ENCODE data around the gene DPY19L3.
A peak's percentile ranks its signal among the peaks of the same experiment; 100 is the strongest.
"Not testable (repeated sequence)": the region's sequence is repeated elsewhere in the genome, so short reads cannot be mapped to it uniquely, and the experiment has no call there.

The DPY19L3 gene

GRCh38 chr19:32405431-32406160, at the start of gene DPY19L3:
Gene DPY19L3 (plus strand): TSS chr19:32405770. CDS start chr19:32408254, 2,484 bp downstream.
- DNase-seq: peak; percentile 93

GRCh38 chr19:32357720-32358119, 47.9 kb upstream of the DPY19L3 start:
- DNase-seq: no peak

DNA sequence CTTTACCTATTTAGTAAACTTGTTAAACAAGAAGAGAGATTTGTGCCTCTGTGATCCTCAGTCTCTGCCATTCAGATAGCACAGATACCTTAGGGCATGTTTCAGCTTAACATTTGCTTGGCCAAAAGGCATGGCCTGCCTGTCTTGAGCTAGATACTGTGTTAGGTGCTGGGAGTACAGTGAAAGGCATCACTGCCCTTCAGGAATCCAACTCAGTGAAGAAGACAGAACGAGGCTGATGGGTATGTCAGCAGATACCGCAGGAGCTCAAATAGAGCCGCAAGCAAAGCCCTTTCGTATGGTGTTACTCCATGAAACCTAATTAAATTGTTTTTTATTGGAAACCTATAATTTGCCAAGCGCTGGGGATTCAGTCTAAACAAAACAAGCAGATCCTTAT, 47.2 kb upstream of the DPY19L3 start:
- no peak for DNase-seq

GRCh38 chr19:32359581-32359980, 46.0 kb upstream of the DPY19L3 start:
- no peak for DNase-seq

GRCh38 chr19:32361574-32362317, 43.8 kb upstream of the DPY19L3 start:
- DNase-seq: no peak

DNA sequence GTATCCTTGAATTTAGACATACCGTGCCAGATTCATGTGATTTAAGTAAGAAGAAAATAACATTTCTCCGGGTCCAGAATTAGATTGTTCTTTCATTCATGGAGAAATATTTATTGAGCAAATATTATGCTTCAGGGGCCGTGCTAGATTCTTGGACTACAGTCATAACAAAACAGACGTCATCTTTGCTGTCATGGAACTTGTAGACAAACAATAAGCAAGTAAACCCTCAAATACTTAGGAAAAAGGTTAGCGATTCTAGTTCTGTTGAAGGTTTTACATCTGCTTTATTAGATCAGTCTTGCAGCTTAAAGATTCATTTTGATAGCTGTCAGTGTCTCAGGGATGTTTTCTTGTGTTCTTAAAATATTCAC, 43.3 kb upstream of the DPY19L3 start:
- DNase-seq: no peak

GRCh38 chr19:32363175-32363574, 42.4 kb upstream of the DPY19L3 start:
- DNase-seq: no peak

- no peak for DNase-seq
These were observed 41.9 kb upstream of the DPY19L3 start for GRCh38 chr19:32363632-32364031.

DNA sequence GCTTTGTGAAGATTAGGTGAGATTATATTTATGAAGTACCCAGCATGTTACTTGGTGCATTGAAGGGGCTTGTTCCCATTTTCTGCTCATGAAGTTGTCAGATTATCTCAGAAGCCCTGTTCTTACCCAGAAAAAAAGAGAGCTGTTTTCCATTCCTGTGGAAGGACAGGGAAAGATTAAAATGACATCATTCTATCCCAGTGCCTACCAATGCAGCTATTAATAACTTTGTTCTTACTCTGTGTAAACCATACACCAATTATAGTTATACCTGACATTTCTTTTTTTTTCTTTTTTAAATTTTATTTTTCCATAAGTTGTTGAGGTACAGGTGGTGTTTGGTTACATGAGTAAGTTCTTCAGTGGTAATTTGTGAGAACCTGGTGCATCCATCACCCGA, 41.5 kb upstream of the DPY19L3 start:
- no peak for DNase-seq

- DNase-seq: no peak
These were observed 38.5 kb upstream of the DPY19L3 start for GRCh38 chr19:32367063-32367462.

GRCh38 chr19:32367948-32368536, 37.5 kb upstream of the DPY19L3 start:
- DNase-seq: no peak

GRCh38 chr19:32368787-32369186, 36.8 kb upstream of the DPY19L3 start:
- no peak for DNase-seq

DNA sequence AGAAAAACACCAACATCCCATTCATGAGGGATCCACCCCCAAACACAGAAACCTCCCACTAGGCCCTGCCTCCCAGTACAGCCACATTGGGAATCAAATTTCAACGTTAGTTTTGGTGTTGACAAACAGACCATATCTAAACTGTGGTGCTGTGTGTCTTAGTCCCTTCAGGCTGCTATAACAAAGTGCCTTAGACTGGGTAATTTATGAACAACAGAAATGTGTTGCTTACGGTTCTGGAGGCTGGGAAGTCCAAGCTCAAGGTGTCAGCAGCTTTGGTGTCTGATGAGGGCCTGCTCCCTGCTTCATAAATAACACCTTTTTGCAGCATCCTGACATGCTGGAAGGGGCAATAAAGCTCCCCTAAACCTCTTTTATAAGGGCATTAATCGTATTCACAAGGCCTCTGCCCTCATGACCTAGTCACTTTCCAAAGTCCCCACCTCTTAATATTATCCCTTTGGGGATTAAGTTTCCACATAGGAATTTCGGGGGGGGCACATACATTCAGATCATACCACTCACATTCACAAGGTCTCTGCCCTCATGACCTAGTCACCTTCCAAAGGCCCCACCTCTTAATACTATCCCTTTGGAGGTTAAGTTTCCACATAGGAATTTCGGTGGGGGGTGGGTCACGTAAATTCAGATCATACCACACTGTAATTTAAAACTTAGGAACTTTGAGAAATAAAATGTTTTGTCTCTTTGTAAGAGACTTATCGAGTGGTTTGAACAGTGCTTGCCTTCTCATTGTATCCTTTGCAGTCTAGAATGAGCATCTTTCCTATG, 32.6 kb upstream of the DPY19L3 start:
- no peak for DNase-seq

- no peak for DNase-seq
These were observed 31.8 kb upstream of the DPY19L3 start for GRCh38 chr19:32373585-32374295.

GRCh38 chr19:32374362-32374761, 31.2 kb upstream of the DPY19L3 start:
- DNase-seq: not testable (repeated sequence)

- not testable (repeated sequence) for DNase-seq
These were observed 28.5 kb upstream of the DPY19L3 start for GRCh38 chr19:32377088-32377487.

- no peak for DNase-seq
These were observed 25.3 kb upstream of the DPY19L3 start for GRCh38 chr19:32380269-32380668.

DNA sequence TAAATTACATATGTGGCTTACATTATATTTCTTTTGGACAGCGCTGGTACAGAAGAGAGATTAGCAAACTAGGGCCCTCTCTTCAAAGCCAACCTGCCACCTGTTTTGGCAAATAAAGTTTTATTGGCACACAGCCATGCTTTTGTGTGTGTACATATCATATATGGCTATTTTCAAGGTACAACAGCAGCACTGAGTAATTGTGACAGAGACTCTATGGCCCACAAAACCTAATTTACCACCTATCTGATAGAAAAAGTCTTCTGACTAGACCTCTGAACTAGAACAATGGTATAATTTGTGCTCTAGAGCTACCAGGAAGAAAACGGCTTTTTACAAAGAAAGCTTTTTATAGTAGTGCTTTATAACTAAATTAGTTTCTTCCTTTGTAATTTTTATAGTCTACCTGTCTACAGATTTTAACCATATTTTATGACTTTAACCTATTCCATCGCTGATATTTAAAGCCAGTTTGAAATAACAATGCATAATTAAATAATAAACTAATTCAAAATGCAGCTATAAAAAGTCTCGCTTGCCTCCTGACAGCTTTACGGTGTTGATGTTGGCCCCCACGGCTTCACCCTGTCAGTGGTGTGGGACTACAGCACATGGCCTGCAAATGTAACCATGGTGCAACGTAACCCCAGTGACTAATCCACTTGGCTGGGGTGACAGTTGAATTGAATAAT, 17.7 kb upstream of the DPY19L3 start:
- DNase-seq: peak; percentile 2

DNA sequence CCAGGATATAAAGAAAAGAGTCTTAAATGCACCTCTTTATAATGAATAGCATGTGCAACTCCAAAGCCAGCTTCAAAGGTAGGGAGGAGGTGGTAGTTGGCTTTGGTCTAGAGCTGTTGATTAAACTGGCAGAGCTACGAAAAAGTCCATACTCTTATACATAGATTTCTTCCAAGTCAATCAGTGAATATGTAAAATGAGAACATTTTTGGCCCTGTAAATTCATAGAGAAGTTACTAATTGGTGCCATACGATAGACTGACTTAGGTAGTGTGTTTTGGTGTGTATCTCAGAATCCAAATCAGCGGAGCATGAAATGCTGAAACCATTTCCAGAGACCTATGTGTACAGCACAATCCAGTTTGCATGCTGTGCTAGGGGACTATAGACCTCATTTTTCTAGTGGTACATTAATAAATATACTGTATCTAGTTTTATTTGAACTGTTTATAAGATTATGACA, 17.1 kb upstream of the DPY19L3 start:
- no peak for DNase-seq

- DNase-seq: no peak
These were observed 12.7 kb upstream of the DPY19L3 start for GRCh38 chr19:32392901-32393300.

DNA sequence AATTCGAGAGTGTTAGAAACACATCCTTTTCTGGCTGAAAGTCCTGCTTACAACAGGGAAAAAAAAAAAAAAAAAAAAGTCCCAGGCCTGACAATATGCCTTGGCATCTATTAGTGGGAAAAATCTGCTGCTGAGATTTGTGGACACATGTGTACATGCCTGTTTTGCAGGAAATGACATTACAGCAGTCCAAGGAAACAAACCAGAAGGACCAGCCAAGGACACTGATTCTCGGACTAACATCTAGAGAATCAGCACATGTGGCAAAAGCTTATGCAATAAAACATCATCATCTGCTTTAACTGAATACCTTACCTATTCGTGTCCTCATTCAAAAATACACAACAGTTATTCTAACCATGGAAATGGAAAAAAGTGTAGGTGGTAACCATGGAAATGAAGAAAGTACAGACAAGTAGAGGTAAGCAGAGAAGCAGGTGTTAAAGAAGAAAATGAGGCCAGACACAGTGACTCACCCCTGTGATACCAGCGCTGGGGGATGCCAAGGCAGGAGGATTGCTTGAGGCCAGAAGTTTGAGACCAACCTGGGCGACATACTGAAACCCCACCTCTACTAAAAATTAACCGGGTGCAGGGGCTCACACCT, 9.4 kb upstream of the DPY19L3 start:
- no peak for DNase-seq

Measured in NCI-H1105 (cell line).